GM20000 (cell line): ENCODE measurements around the gene ANKS1B.

Source experiments
- DNase-seq: peaks from one replicate; pipeline ENCODE4 v3.0.0; 2012; ENCODE audit warnings: low spot score
- CTCF ChIP-seq: IDR thresholded peaks from 2 replicates; pipeline ENCODE4 v1.5.1; 2012; ENCODE audit warnings: mild to moderate bottlenecking, control low read depth; ENCODE audit errors: extremely low read depth, missing control alignments

Gene ANKS1B

GRCh38 chr12:99978152-99978551 is 6.6 kb downstream of the ANKS1B start:
- TF ChIP-seq CTCF, result no peak
- no peak for DNase-seq

- TF ChIP-seq CTCF, result no peak
- no peak for DNase-seq
Observed at GRCh38 chr12:99977550-99977949, 7.2 kb downstream of the ANKS1B start.

- no peak for TF ChIP-seq CTCF
Observed at GRCh38 chr12:99976762-99977161, 8.0 kb downstream of the ANKS1B start.

GRCh38 chr12:99975321-99975720 is 9.4 kb downstream of the ANKS1B start:
- DNase-seq, result no peak
- TF ChIP-seq CTCF, result no peak

More at GRCh38 chr12:99976762-99977161, 8.0 kb downstream of the ANKS1B start:
- no peak for DNase-seq

GRCh38 chr12:99974146-99974545 is 10.6 kb downstream of the ANKS1B start:
- TF ChIP-seq CTCF, result no peak
- no peak for DNase-seq

- no peak for TF ChIP-seq CTCF
Observed at GRCh38 chr12:99966429-99966828, 18.3 kb downstream of the ANKS1B start.

GRCh38 chr12:99960311-99960710 is 24.4 kb downstream of the ANKS1B start:
- TF ChIP-seq CTCF, result no peak
- no peak for DNase-seq

More at GRCh38 chr12:99966429-99966828, 18.3 kb downstream of the ANKS1B start:
- DNase-seq, result no peak
